ENCODE data around the gene HSPA4.

DNA sequence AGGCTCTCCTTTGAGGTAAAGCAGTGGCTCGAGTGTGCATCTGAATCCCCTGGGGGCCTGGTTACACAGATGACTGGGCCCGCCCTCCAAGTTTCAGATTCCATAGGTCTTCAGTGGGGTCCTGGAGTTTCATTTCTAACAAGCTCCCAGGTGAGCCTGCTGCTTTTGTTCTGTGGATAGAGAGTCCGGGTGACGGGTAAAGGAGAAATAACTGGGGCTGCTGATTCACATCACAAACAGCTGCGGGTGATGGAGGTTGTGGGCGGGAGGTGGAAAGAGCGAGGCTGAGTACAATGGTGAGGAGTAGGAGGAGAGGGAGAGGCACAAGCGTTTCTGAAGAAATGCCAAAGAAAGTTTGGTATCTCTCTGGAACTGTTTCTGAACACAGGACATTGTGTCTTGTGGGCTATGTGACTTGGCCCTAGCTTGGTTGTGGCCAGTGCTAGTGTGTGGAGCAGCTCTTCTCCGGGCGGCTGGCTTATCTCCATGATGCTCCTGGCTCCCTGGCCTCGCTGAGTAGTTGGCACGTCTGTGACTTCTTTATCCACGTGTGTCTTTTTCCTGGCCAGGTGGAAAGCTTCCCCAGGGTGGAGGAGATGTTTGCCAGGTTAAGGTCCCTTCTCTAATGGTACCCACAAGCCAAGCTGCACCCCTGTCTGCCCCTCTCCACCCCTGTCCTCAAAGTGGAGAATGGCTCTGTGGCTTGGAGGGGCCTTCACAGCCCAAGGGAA, 61.7 kb downstream of the HSPA4 start:
- TF ChIP-seq, protein P1, sequence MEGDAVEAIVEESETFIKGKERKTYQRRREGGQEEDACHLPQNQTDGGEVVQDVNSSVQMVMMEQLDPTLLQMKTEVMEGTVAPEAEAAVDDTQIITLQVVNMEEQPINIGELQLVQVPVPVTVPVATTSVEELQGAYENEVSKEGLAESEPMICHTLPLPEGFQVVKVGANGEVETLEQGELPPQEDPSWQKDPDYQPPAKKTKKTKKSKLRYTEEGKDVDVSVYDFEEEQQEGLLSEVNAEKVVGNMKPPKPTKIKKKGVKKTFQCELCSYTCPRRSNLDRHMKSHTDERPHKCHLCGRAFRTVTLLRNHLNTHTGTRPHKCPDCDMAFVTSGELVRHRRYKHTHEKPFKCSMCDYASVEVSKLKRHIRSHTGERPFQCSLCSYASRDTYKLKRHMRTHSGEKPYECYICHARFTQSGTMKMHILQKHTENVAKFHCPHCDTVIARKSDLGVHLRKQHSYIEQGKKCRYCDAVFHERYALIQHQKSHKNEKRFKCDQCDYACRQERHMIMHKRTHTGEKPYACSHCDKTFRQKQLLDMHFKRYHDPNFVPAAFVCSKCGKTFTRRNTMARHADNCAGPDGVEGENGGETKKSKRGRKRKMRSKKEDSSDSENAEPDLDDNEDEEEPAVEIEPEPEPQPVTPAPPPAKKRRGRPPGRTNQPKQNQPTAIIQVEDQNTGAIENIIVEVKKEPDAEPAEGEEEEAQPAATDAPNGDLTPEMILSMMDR (IDR thresholded peaks at IDR 0.05) = no peak
- TF ChIP-seq EZH2 (IDR thresholded peaks at IDR 0.05; ENCODE audit: borderline replicate concordance, insufficient read depth, low read depth, low read length, poor library complexity, severe bottlenecking) = no peak

All from B cell (primary cell).